Daoy (cell line): ENCODE results near the gene SUMO1. TPM values are rescaled to one million over a fixed set of nuclear protein-coding genes. Genes with fewer than 3 reads are reported as not detected.

Experiments used
- total RNA-seq: library from RNA; depleted of rRNA; stranded (reverse); fragments of >200 nt; shearing (Covaris generic); gene quantifications from 2 replicates; pipeline ENCODE4 v1.2.3, GENCODE V29; 2014; rRNA removed

Gene SUMO1
- total RNA-seq, 1 experiment from 2014 or later, result 160 TPM

Other genes starting within 250 kb of the SUMO1 start
- 12.0 and 19.3 TPM in 2 replicates for gene FZD7, start 204.7 kb downstream of the SUMO1 start, total RNA-seq
- not detected in 2 replicates for gene KIAA2012, start 165.3 kb downstream of the SUMO1 start, total RNA-seq
- gene NOP58, start 27.2 kb upstream of the SUMO1 start, total RNA-seq, result 200 and 296 TPM in 2 replicates
- 5.7 and 8.2 TPM in 2 replicates for gene BMPR2, start 137.7 kb upstream of the SUMO1 start, total RNA-seq